Right kidney (tissue), 1 donor: ENCODE data around the gene LEMD1.
"Not testable (repeated sequence)": the region's sequence is repeated elsewhere in the genome, so short reads cannot be mapped to it uniquely, and the experiment has no call there.

Experiments used
- DNase-seq: peaks from one replicate; pipeline ENCODE4 v3.0.0-alpha.2; 2016

Gene LEMD1

DNA sequence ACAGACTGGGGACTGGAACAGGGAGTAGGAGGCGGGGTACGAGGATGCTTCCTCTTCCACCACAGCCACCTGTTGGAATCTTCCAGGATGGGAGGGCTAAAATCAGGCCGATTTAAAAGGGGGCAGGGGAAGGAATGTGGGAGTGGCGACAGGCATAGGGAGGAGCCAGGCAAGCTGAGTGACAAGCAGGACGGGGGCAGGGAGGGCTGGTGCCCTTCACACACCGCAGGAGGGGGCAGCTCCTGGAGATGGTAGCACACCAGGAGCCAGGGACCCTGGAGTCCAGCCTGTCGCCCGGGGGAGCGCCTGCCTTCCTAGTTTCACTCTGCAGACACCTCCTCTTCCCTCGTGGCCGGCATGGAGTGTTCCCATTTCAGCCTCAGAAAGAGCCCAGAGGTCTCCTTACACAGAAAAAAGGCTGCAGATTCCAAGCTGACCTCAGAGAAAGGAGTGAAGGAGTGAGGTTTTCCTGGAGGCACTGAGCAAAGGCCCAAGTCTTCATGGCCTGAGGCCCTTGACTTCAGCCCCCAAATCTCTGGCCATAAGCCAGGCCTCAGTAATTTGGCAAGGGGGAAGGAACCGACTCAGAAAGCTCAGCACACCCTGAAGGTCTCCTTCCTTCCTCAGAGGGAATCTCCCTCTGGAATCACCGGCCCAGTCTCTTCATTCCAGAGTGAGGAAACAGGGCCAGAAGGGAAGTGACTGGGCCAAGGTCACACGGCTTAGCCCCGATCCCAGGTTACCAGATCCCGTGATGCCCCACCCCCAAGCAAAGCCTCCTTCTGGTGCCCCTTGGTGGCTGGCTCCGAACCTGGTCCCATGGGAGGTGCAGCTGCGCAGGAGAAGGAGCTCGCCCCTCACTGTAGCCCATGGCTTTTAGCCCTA lies 25.8 kb upstream of the LEMD1 start:
- no peak for DNase-seq

GRCh38 chr1:205446828-205447227 lies 25.0 kb upstream of the LEMD1 start:
- no peak for DNase-seq

- DNase-seq = no peak
These were observed 23.7 kb upstream of the LEMD1 start for GRCh38 chr1:205445646-205445935.

DNA sequence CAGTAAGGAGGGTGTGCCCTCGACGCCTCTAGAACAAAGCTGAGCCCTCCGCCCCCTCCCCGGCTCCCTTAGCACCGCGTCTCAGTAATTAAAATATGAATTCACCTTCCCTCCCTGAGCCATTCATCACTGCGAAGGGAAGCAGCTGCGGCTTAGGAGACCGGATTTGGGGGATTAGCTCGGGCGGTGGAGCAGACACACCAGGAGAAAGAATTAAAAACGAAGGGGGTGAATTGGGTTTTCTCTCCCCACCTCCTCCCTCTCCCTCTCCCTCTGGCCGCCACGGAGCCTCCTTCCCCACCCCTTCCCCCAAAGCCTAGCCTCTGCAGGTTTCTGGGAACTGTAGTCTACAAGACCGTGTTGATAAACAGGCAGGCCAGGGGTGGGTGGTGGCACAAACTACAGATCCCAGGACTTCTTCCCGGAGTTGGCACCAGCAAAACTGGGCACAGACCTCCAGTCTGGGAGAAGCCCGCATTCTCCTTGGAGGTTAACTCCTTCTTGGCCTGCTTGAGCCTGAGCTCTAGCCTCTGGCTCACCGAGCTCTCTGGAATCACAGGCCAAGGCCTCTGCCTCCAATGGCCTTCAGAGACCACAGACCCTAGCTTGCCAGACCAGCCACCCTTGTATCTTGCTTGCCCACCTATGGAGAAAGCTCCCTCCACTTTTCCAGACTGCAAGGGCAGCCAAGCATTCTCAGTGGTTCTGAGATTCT lies 23.2 kb upstream of the LEMD1 start:
- no peak for DNase-seq

- DNase-seq = no peak
These were observed 22.6 kb upstream of the LEMD1 start for GRCh38 chr1:205444300-205444930.

- DNase-seq = no peak
These were observed 21.9 kb upstream of the LEMD1 start for GRCh38 chr1:205443585-205444299.

GRCh38 chr1:205442051-205442725 lies 20.3 kb upstream of the LEMD1 start:
- DNase-seq = peak; percentile 56

DNA sequence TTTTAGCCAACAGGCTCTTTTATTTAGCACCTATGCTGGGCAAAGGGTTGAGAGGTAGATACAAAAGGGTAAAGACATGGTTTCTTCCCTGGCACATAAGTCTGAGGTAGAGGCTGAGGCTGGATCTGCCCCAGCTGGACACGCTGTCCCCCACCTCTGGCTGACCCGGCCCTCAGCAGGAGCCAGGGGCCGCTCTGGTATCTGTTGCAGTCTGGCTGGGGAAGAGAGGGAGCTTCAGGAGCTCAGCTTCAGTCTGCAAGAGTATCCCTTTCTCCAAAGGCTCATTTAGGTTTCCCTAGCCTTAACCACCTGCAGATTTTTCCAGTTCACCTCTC lies 19.8 kb upstream of the LEMD1 start:
- DNase-seq = peak; percentile 53

GRCh38 chr1:205441318-205441633 lies 19.4 kb upstream of the LEMD1 start:
- no peak for DNase-seq

GRCh38 chr1:205440476-205441317 lies 18.8 kb upstream of the LEMD1 start:
- no peak for DNase-seq

DNA sequence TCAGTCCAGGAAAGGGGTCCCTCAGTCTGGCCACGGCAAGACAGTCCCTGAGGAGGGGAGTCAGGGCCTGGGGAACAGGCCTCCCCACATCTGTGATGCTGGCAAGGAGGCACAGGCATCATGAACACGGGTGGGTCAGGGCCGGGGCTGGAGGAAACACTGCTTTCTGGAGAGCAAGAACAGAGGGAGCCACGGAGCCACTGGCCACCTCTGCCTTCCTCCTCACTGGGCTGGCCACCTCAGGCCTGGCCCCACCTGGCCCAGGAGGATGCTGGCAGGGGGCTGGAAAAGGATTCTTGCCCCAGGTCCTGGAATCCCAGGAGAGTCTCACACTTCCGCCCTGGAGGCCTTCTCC lies 18.2 kb upstream of the LEMD1 start:
- no peak for DNase-seq

- peak; percentile 75 for DNase-seq
These were observed 16.6 kb upstream of the LEMD1 start for GRCh38 chr1:205438213-205439158.

GRCh38 chr1:205437570-205437969 lies 15.7 kb upstream of the LEMD1 start:
- no peak for DNase-seq

- DNase-seq = no peak
These were observed 15.0 kb upstream of the LEMD1 start for GRCh38 chr1:205436776-205437410.

GRCh38 chr1:205435578-205436573 lies 14.0 kb upstream of the LEMD1 start:
- no peak for DNase-seq

GRCh38 chr1:205434738-205435137 lies 12.9 kb upstream of the LEMD1 start:
- no peak for DNase-seq

- not testable (repeated sequence) for DNase-seq
These were observed 10.8 kb upstream of the LEMD1 start for GRCh38 chr1:205432692-205433091.

- DNase-seq = no peak
These were observed 10.3 kb upstream of the LEMD1 start for GRCh38 chr1:205432116-205432515.
